B cell (primary cell): ENCODE measurements around the gene ENO3. TPM values are rescaled to one million over a fixed set of nuclear protein-coding genes. Genes with fewer than 3 reads are reported as not detected.

Experiments used
- ATAC-seq: fragments of 200-7000 bp; cut with Tn5 transposase; one replicate; pipeline ENCODE4 v1.10.0; 2021; ENCODE audit warnings: low read depth, mild to moderate bottlenecking, moderate number of reproducible peaks, moderate library complexity
- CTCF ChIA-PET: fragments of 350-600 bp; sonication (Branson Sonifier 250); formaldehyde crosslinking; loops from one replicate; lab custom pipeline; 2021; ENCODE audit warnings: antibody characterized with exemption, inconsistent platforms; lab: Charles Lee
- POLR2A ChIA-PET: fragments of 350-600 bp; sonication (Branson Sonifier 250); formaldehyde crosslinking; loops from one replicate; lab custom pipeline; 2021; ENCODE audit warnings: antibody characterized with exemption; lab: Charles Lee
- DNase-seq: peaks from one replicate; pipeline ENCODE4 v3.0.0; 2013
- H2AFZ ChIP-seq: 2 replicates; pipeline ENCODE4 v1.6.1; 2012; ENCODE audit warnings: mild to moderate bottlenecking, low read depth, low read length; ENCODE audit not compliant: insufficient read depth, poor library complexity, severe bottlenecking
- H3K27ac ChIP-seq, 2 donors: 1 replicate in 1 of 2; 2 replicates in 1 of 2; pipeline ENCODE4 v1.5.1; 2012 to 2013; ENCODE audit warnings: low read length in 2 of 2, mild to moderate bottlenecking in 2 of 2, moderate library complexity in 1 of 2
- H3K27me3 ChIP-seq, 4 experiments: fragments of 200-600 bp in 1 of 4; sonication (generic) in 1 of 4; replicated peaks in 1 of 4; 1 replicate in 2 of 4; 2 replicates in 2 of 4; pipeline versions ENCODE4 v1.6.1 to v1.7.0; 2013 to 2016; ENCODE audit warnings: low read length in 3 of 4, mild to moderate bottlenecking in 2 of 4, mixed read lengths in 1 of 4, moderate library complexity in 1 of 4; ENCODE audit not compliant: insufficient read depth in 4 of 4, control insufficient read depth in 3 of 4; ENCODE audit errors: control extremely low read depth in 1 of 4
- H3K36me3 ChIP-seq, 2 experiments: replicated peaks in 1 of 2; 1 replicate in 1 of 2; 2 replicates in 1 of 2; pipeline versions ENCODE4 v1.6.1 to v1.7.1; 2013; ENCODE audit warnings: low read length in 1 of 2; ENCODE audit not compliant: insufficient read depth in 2 of 2, control insufficient read depth in 1 of 2; ENCODE audit errors: control extremely low read depth in 1 of 2, extremely low read depth in 1 of 2
- H3K4me1 ChIP-seq, 2 donors: fragments of 200-600 bp in 1 of 2; sonication (generic) in 1 of 2; 1 replicate in 1 of 2; 2 replicates in 1 of 2; pipeline versions ENCODE4 v1.5.1 to v1.6.1; 2013 to 2017; ENCODE audit warnings: low read length in 2 of 2; ENCODE audit not compliant: control insufficient read depth in 2 of 2, insufficient read depth in 2 of 2
- H3K4me2 ChIP-seq: replicated peaks from 2 replicates; pipeline ENCODE3; 2012; ENCODE audit warnings: mild to moderate bottlenecking, low read depth, low read length; ENCODE audit not compliant: poor library complexity, severe bottlenecking
- H3K4me3 ChIP-seq, 5 experiments: fragments of 200-600 bp in 1 of 5; sonication (generic) in 1 of 5; 1 replicate in 3 of 5; 2 replicates in 2 of 5; pipeline versions ENCODE4 v1.5.1 to v1.7.0; 2011 to 2016; ENCODE audit warnings: low read length in 4 of 5, mild to moderate bottlenecking in 4 of 5, low read depth in 2 of 5, control low read depth in 1 of 5, moderate library complexity in 1 of 5; ENCODE audit not compliant: insufficient read depth in 1 of 5; ENCODE audit errors: control extremely low read depth in 1 of 5, extremely low read depth in 1 of 5
- H3K79me2 ChIP-seq: fragments of 200-600 bp; sonication (generic); one replicate; pipeline ENCODE4 v1.6.0; 2016; ENCODE audit warnings: low read length; ENCODE audit not compliant: control insufficient read depth, insufficient read depth
- H3K9ac ChIP-seq: fragments of 200-600 bp; sonication (generic); 2 replicates; pipeline ENCODE4 v1.6.1; 2017; ENCODE audit warnings: mild to moderate bottlenecking, low read length, moderate library complexity
- H3K9me3 ChIP-seq, 3 donors: one replicate each; pipeline versions ENCODE4 v1.6.1 to v1.7.1; 2013; ENCODE audit warnings: low read length in 2 of 3; ENCODE audit not compliant: control insufficient read depth in 2 of 3, insufficient read depth in 1 of 3; ENCODE audit errors: control extremely low read depth in 1 of 3
- H4K20me1 ChIP-seq: 2 replicates; pipeline ENCODE4 v1.6.0; 2012; ENCODE audit warnings: mild to moderate bottlenecking, low read length; ENCODE audit not compliant: insufficient read depth, control insufficient read depth, poor library complexity, severe bottlenecking
- H3K27ac Mint-ChIP-seq: one replicate; pipeline ENCODE4 v1.8.0; 2021; ENCODE audit warnings: mixed read lengths
- H3K27me3 Mint-ChIP-seq: one replicate; pipeline ENCODE4 v1.8.0; 2021; ENCODE audit warnings: mixed read lengths
- H3K4me1 Mint-ChIP-seq: one replicate; pipeline ENCODE4 v1.8.0; 2021; ENCODE audit warnings: mixed read lengths
- H3K4me3 Mint-ChIP-seq: one replicate; pipeline ENCODE4 v1.8.0; 2021; ENCODE audit warnings: mixed read lengths
- H3K9me3 Mint-ChIP-seq: one replicate; pipeline ENCODE4 v1.8.0; 2022; ENCODE audit warnings: mixed read lengths; ENCODE audit not compliant: insufficient read depth
- EZH2 ChIP-seq: IDR thresholded peaks from 2 replicates; pipeline ENCODE4 v1.6.1; 2012; ENCODE audit warnings: borderline replicate concordance, low read depth, mild to moderate bottlenecking, moderate library complexity, low read length; ENCODE audit not compliant: insufficient read depth, poor library complexity, severe bottlenecking
- WGBS: methylation state at CpG from one replicate; pipeline ENCODE4 v1.1.5; 2013; ENCODE audit warnings: missing lambda C conversion rate; ENCODE audit not compliant: insufficient coverage; 5-methylcytosine and 5-hydroxymethylcytosine counted together
- intact Hi-C: fragments of 100-400 bp; cut with micrococcal nuclease; formaldehyde crosslinking; loops from one replicate; pipeline ENCODE4 v1.10.0; 2022
- polyA plus RNA-seq: library from polyadenylated mRNA; depleted of rRNA; stranded (reverse); fragments of >200 nt; gene quantifications from 2 replicates; pipeline ENCODE4 v1.2.3, GENCODE V29; 2012
- total RNA-seq, 2 donors: library from RNA; stranded (reverse); fragments of 120-200 nt in 1 of 2; gene quantifications; 1 replicate in 1 of 2; 2 replicates in 1 of 2; pipeline versions ENCODE4 v1.2.3 to v1.2.4, GENCODE V29; 2013 to 2022
- TF ChIP-seq, protein P1 (sequence below): fragments of 200-600 bp; IDR thresholded peaks from one replicate; pipeline ENCODE4 v1.8.0; 2022; ENCODE audit warnings: antibody characterized with exemption, mild to moderate bottlenecking

ENO3 gene
- total and polyA plus RNA-seq, 2 donors (not counting 1 experiment from before 2014, with no cell fraction given) = 34.8 to 50.1 TPM

DNA sequence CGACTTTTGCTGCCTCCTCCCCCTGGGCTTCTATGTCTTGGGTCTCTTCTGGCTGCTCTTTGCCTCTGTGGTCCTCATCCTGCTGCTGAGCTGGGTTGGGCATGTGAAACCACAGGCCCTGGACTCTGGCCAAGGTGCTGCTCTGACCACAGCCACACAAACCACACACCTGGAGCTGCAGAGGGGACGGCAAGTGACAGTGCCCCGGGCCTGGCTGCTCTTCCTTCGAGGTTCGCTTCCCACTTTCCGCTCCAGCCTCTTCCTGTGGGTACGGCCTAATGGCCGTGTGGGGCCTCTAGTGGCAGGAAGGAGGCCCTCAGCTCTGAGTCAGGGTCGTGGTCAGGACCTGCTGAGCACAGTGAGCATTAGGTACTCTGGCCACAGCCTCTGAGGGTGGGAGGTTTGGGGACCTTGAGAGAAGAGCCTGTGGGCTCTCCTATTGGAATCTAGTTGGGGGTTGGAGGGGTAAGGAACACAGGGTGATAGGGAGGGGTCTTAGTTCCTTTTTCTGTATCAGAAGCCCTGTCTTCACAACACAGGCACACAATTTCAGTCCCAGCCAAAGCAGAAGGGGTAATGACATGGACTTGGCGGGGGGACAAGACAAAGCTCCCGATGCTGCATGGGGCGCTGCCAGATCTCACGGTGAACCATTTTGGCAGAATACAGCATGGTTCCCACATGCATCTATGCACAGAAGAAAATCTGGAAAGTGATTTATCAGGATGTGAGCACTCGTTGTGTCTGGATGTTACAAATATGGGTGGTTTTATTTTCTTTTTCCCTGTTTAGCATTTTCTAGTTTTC is 16.5 kb upstream of the ENO3 start:
- H3K27me3 Mint-ChIP-seq = peaks cover 15% of the 10 kb centered on the region
- H3K27ac Mint-ChIP-seq = no peak overlapping the region
- H3K4me2 ChIP-seq = peak overlapping the region; percentile 34
- no peak overlapping the region for H3K27ac ChIP-seq
- H3K27me3 ChIP-seq = peaks cover 0 to 16% (median 3%) of the 10 kb centered on the region in 4 experiments
- CTCF ChIA-PET = interaction anchor here (0.6 to 1.0 kb wide), 2 partner anchors 25 to 46 kb away, joined by 3 read pairs; no protein-coding TSS in a partner anchor
- H3K36me3 ChIP-seq = peaks cover 0 to 19% of the 10 kb centered on the region in 2 experiments
- no peaks in the 10 kb centered on the region for H3K9me3 Mint-ChIP-seq
- H2AFZ ChIP-seq = no peak overlapping the region
- intact Hi-C loops = no loop called here
- no peak for TF ChIP-seq EZH2
- TF ChIP-seq, protein P1, sequence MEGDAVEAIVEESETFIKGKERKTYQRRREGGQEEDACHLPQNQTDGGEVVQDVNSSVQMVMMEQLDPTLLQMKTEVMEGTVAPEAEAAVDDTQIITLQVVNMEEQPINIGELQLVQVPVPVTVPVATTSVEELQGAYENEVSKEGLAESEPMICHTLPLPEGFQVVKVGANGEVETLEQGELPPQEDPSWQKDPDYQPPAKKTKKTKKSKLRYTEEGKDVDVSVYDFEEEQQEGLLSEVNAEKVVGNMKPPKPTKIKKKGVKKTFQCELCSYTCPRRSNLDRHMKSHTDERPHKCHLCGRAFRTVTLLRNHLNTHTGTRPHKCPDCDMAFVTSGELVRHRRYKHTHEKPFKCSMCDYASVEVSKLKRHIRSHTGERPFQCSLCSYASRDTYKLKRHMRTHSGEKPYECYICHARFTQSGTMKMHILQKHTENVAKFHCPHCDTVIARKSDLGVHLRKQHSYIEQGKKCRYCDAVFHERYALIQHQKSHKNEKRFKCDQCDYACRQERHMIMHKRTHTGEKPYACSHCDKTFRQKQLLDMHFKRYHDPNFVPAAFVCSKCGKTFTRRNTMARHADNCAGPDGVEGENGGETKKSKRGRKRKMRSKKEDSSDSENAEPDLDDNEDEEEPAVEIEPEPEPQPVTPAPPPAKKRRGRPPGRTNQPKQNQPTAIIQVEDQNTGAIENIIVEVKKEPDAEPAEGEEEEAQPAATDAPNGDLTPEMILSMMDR = no peak
- WGBS = 1% methylated on average over 9 of the region's 14 CpGs
- peaks cover 19 to 28% of the 10 kb centered on the region in 2 donors for H3K4me1 ChIP-seq
- ATAC-seq (no peak), DNase-seq (no peak)
- POLR2A ChIA-PET = interaction anchor here (0.5 to 1.1 kb wide), 2 partner anchors 28 to 33 kb away, joined by 3 read pairs; no protein-coding TSS in a partner anchor
- H3K79me2 ChIP-seq = peaks cover 4% of the 10 kb centered on the region
- H3K4me3 Mint-ChIP-seq = no peak overlapping the region
- peaks cover 41% of the 10 kb centered on the region for H3K4me1 Mint-ChIP-seq
- no peak overlapping the region for H3K9ac ChIP-seq
- no peaks in the 10 kb centered on the region for H3K9me3 ChIP-seq
- H4K20me1 ChIP-seq = no peaks in the 10 kb centered on the region
- no peak overlapping the region for H3K4me3 ChIP-seq

DNA sequence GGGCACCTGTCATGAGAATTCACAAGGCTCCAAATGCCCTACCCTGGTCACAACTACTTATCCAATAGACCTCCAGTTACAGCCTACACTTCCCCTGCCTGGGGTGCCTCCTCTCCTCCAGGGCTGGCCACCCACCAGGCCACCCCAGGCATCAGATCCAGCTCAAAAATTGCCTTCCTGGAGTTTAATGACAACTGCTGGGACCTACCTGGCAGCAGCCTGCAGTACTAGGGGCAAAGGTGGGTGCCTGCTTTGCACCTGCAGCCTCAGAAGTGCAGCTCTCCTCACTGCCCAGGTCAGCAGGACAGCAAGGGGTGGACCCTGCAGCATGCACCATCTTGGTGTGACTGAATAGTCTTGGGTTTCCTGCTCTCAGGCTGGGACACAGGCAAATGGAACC is 15.3 kb upstream of the ENO3 start:
- no peak overlapping the region for H3K9ac ChIP-seq
- TF ChIP-seq, protein P1 = no peak
- no peak for TF ChIP-seq EZH2
- H3K79me2 ChIP-seq = peaks cover 11% of the 10 kb centered on the region
- no peak overlapping the region for H3K27ac ChIP-seq
- DNase-seq = no peak
- ChIA-PET POLR2A (no interaction called here), CTCF (no interaction called here)
- H3K4me2 ChIP-seq = no peak overlapping the region
- H3K4me3 Mint-ChIP-seq = no peak overlapping the region
- peaks cover 20 to 32% of the 10 kb centered on the region in 2 donors for H3K4me1 ChIP-seq
- H4K20me1 ChIP-seq = no peaks in the 10 kb centered on the region
- peaks cover 0 to 16% (median 3%) of the 10 kb centered on the region in 4 experiments for H3K27me3 ChIP-seq
- H3K9me3 Mint-ChIP-seq = no peaks in the 10 kb centered on the region
- no peak overlapping the region for H3K27ac Mint-ChIP-seq
- peaks cover 15% of the 10 kb centered on the region for H3K27me3 Mint-ChIP-seq
- H3K4me1 Mint-ChIP-seq = peaks cover 44% of the 10 kb centered on the region
- H3K4me3 ChIP-seq = no peak overlapping the region
- H3K36me3 ChIP-seq = peaks cover 0 to 19% of the 10 kb centered on the region in 2 experiments
- no peak for ATAC-seq
- intact Hi-C loops = no loop called here
- H3K9me3 ChIP-seq = no peaks in the 10 kb centered on the region
- no peak overlapping the region for H2AFZ ChIP-seq
